HepG2 (cell line): ENCODE data around the gene LBR.

Source experiments
- HNF4A ChIP-seq: sonication (generic); formaldehyde crosslinking; IDR thresholded peaks from 2 replicates; pipeline ENCODE4 v1.4.0; 2020; ENCODE audit warnings: missing genetic modification reagents
- JUND ChIP-seq: sonication (generic); formaldehyde crosslinking; IDR thresholded peaks from 2 replicates; pipeline ENCODE4 v1.8.0; 2022; ENCODE audit warnings: mild to moderate bottlenecking, missing genetic modification reagents
- PHF8 ChIP-seq: sonication (generic); formaldehyde crosslinking; IDR thresholded peaks from 2 replicates; pipeline ENCODE4 v1.5.0; 2020; ENCODE audit warnings: missing genetic modification reagents
- SNAI1 ChIP-seq: sonication (generic); formaldehyde crosslinking; IDR thresholded peaks from 2 replicates; pipeline ENCODE4 v1.5.0; 2020; ENCODE audit warnings: mild to moderate bottlenecking, missing genetic modification reagents, borderline replicate concordance
- ZNF460 ChIP-seq: sonication (generic); formaldehyde crosslinking; IDR thresholded peaks from 2 replicates; pipeline ENCODE4 v1.5.1; 2020; ENCODE audit warnings: missing genetic modification reagents, mild to moderate bottlenecking, borderline replicate concordance
- ZNF891 ChIP-seq: sonication (generic); formaldehyde crosslinking; IDR thresholded peaks from 2 replicates; pipeline ENCODE4 v1.5.0; 2020; ENCODE audit warnings: mild to moderate bottlenecking, missing genetic modification reagents
- TF ChIP-seq, protein P1 (sequence below): sonication (generic); formaldehyde crosslinking; IDR thresholded peaks from 2 replicates; pipeline ENCODE4 v1.5.0; 2020; ENCODE audit warnings: mild to moderate bottlenecking, missing genetic modification reagents, moderate library complexity

DNA sequence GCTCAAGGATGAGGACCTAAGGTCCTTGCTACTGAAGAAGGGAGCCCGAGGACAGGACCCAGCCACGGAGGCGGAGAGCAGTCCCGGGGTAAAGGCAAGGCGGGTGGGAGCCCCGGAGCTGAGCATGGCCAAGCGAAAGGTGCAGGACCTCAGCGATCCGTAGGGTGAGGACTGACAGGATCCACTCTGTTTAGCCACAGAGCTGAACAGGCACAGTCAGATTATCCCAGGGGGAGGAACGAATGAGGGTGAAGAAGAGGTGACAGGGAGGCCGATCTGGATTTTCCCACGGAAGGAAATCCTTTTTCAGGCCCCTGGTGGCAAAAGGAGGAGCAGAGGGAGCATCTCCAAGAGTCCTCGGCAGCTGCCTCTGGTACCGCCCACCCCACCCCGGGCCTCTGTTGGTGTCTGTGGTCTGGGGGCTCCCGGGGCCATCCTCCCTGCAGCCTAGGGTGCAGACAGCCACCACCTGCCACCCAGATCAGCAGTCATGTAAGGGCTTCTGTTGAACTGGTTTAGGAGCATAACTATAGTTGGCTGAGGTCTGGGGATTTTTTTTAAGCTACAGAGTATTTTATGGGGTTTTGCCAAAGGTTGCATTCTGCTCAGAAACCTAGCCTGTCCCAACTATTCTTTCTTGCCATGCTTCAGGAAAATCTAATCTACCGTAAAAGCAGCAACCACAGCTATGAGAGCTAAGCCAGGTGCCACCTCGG is 32.3 kb upstream of the LBR start:
- TF ChIP-seq JUND (CRISPR knock-in tag), result no peak
- no peak for TF ChIP-seq PHF8 (CRISPR knock-in tag)
- no peak for TF ChIP-seq ZNF460 (CRISPR knock-in tag)
- TF ChIP-seq, protein P1, sequence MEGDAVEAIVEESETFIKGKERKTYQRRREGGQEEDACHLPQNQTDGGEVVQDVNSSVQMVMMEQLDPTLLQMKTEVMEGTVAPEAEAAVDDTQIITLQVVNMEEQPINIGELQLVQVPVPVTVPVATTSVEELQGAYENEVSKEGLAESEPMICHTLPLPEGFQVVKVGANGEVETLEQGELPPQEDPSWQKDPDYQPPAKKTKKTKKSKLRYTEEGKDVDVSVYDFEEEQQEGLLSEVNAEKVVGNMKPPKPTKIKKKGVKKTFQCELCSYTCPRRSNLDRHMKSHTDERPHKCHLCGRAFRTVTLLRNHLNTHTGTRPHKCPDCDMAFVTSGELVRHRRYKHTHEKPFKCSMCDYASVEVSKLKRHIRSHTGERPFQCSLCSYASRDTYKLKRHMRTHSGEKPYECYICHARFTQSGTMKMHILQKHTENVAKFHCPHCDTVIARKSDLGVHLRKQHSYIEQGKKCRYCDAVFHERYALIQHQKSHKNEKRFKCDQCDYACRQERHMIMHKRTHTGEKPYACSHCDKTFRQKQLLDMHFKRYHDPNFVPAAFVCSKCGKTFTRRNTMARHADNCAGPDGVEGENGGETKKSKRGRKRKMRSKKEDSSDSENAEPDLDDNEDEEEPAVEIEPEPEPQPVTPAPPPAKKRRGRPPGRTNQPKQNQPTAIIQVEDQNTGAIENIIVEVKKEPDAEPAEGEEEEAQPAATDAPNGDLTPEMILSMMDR (CRISPR knock-in tag), result no peak
- TF ChIP-seq SNAI1 (CRISPR knock-in tag), result no peak
- no peak for TF ChIP-seq ZNF891 (CRISPR knock-in tag)
- TF ChIP-seq HNF4A (CRISPR knock-in tag), result no peak
